CMK (cell line): ENCODE results near the gene RIC1.
"Not testable (repeated sequence)": the region's sequence is repeated elsewhere in the genome, so short reads cannot be mapped to it uniquely, and the experiment has no call there.

Experiments
- DNase-seq: peaks from one replicate; pipeline ENCODE4 v3.0.0-alpha.2; 2010; ENCODE audit warnings: low read depth

RIC1 gene, protein sequence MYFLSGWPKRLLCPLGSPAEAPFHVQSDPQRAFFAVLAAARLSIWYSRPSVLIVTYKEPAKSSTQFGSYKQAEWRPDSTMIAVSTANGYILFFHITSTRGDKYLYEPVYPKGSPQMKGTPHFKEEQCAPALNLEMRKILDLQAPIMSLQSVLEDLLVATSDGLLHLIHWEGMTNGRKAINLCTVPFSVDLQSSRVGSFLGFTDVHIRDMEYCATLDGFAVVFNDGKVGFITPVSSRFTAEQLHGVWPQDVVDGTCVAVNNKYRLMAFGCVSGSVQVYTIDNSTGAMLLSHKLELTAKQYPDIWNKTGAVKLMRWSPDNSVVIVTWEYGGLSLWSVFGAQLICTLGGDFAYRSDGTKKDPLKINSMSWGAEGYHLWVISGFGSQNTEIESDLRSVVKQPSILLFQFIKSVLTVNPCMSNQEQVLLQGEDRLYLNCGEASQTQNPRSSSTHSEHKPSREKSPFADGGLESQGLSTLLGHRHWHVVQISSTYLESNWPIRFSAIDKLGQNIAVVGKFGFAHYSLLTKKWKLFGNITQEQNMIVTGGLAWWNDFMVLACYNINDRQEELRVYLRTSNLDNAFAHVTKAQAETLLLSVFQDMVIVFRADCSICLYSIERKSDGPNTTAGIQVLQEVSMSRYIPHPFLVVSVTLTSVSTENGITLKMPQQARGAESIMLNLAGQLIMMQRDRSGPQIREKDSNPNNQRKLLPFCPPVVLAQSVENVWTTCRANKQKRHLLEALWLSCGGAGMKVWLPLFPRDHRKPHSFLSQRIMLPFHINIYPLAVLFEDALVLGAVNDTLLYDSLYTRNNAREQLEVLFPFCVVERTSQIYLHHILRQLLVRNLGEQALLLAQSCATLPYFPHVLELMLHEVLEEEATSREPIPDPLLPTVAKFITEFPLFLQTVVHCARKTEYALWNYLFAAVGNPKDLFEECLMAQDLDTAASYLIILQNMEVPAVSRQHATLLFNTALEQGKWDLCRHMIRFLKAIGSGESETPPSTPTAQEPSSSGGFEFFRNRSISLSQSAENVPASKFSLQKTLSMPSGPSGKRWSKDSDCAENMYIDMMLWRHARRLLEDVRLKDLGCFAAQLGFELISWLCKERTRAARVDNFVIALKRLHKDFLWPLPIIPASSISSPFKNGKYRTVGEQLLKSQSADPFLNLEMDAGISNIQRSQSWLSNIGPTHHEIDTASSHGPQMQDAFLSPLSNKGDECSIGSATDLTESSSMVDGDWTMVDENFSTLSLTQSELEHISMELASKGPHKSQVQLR (N-terminal part only)

DNA sequence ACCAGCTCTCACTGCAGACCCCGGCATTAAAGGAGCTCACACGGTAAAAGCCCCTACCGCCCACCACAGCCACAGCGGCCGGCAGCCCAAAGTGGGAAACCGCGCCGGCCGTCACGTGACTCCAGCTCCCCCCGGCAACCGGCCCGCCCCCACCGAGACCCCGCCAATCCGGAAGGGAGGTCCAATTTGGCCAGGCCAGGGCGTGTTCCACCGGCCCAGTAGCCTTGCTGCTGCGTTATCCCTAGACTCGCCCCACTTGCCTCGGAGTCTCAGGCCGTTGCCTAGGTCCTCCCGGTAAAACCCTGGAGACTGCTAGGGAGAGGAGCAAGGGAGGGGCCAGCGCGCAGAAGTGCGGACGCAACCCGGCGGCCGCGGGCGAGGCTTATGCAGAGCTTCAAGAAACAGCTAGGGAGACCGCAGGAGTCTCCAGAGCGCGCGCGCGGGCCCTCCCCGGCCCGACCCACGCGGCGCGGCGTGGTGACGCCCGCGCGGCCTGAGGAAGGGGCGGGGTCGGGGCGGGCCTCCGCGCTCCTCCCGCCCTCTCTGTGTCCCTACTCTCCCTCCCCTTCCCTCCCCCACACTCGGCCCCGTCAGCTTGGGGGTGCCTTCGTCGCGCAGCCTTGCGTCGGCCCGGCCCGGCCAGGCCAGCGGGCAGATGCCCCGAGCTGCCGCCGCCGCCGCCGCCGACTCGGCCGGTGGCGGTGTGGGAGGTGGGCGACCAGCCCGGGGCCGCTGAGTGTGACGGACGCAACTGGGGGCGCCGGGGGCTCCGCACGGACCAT lies at the start of gene RIC1:
RIC1 (plus strand) TSS at position 578 of the 782 bp plus-strand sequence; CDS start at position 781, 203 bp downstream.
- peak; percentile 70 for DNase-seq

DNA sequence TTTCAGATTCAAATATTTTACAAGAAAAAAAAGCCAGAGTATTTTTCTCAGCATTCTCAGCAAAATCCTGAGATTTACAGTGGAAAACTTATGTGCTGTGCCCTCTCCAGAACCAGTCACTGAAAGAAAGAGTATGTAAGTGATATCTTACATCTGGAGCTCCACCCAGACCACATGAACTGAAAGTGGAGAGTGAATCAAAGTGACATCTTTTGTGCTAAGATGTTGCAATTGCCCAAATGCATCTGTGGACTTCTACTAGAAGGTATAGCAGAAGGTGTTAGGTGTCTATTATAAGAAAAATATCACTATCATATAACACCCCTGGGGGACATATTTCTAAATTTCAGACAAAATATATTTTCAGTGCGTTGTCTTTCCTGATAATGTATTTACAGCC lies 49.0 kb upstream of the RIC1 start:
- DNase-seq: no peak

DNA sequence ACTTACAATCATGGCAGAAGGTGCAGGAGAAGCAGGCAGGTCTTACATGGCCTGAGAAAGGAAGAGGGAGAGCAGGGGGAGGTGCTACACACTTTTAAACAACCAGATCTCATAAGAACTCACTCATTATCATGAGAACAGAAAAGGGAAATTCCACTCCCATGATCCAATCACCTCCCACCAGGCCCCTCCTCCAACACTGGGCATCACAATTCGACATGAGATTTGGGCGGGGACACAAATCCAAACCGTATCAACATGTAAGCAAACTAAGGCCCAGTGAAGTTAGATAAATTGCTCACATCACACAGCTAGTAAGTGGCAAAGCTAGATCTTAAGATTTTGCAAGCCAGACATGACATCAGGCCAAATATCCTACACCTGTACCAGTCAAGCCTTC lies 48.3 kb upstream of the RIC1 start:
- DNase-seq: no peak

DNA sequence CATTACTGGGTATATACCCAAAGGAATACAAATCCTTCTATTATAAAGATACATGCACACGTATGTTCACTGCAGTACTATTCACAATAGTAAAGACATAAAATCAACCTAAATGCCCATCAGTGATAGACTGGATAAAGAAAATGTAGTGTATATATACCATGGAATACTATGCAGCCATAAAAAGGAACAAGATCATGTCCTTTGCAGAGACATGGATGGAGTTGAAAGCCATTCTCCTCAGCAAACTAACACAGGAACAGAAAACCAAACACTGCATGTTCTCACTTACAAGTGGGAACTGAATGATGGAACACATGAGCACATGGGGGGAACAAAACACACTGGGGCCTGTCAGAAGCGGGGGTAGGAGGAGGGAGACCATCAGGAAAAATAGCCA lies 47.2 kb upstream of the RIC1 start:
- DNase-seq: not testable (repeated sequence)

DNA sequence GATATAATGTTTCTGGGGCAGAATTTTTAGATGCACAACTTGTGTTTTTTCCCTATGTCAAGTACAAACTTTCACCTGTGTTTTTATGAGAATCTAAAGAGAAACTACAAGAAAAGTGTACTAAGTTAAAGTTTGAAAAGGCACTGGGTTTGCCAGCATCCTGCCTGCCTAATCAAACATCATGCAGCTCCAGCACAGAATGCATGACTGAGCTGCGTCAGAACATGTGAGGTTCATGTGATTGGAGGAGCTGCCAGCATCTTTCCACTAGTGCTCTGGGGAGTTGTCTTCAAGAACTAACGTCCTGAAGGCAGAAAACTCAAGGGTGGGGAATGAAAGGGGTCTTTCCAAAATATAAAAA lies 46.1 kb upstream of the RIC1 start:
- DNase-seq: no peak

DNA sequence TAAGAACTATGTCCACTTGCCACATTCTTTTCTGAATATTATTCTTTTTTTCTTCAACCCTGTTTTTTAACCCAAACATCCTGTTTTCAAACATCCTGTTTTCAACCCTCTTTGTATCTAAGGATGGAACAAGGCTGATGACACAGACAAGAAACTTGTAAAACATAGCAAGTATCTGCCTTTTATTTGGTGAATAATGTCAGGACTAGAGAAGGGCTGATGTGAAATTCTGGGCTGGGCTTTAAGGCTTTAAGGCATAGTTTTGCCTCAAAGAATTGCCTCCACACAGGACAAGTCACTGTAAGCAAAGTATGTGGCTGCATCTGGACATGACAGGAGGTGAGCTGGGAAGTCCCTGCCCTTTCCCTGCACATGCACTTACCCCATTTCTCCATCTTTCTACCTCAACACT lies 42.5 kb upstream of the RIC1 start:
- no peak for DNase-seq

DNA sequence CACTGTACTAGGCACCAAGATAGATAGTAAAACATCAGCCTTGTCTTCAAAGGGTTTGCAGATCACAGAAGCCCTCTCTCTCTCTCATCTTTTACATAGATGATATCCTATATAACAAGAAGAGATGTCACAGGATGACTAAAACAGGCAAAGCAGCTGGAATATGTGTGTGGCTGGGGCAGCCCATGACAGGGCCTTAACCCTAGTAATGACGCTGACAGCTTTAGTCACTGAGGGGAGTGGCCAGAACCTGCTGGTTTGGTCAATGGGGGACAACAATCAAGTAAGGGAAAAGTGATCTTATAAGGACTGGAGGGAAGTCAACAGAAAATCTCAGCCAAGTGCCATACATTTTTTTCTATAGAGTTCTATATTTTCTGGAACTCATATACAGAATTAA lies 41.9 kb upstream of the RIC1 start:
- DNase-seq: no peak

DNA sequence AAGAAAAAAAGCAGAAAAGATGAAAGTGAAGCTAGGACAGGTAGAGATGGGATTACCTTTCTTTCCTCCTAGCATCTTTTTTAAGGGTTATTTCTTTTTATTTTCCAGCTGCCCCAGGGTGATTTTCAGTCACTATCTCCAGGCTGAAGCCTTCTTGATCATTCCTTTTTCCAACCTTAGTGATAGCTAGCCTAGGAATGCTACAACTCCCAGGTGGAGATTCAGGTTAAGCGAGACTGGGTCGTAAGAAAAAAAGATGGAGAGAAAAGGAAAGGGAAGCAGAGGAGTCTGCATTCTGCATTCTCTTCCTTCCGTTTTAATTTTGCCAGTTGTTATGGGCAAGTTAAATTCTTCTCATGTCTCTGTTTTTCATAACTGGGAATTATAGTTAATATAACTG lies 36.7 kb upstream of the RIC1 start:
- no peak for DNase-seq

DNA sequence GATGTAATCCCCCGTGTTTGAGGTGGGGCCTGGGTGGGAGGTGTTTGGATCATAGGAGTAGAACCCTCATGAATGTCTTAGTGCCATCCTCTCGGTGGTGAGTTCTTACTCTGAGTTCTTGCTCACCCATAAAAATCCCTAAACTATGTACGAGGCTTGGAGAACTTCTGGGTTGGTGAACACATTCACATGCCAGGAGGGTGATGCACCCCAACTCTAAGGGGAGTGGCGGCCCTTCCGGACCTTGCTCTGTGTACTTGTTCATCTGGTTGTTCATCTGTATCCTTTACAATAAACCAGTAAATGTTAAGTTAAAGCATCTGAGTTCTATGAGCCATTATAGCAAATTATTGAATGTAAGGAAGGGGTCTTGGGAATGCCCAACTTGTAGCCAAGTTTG lies 36.0 kb upstream of the RIC1 start:
- DNase-seq: no peak

DNA sequence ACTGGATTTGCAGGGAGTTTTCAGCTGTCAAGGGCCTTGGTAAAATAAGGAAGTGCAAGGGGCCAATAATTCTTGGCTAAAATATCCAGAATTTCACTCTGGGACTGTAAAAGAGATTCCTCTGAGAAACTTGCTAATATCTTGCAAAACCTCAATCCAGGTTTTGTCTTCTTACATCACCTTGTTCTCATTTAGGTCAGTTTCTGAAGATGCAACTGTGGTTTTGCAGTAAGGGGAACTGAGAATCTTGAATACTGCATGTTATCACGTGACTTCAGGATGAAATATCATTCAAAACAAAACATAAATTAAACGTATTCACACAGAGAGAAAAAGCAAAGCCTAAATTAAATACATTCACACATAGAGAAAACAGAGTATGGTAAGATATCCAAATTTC lies 35.0 kb upstream of the RIC1 start:
- no peak for DNase-seq

DNA sequence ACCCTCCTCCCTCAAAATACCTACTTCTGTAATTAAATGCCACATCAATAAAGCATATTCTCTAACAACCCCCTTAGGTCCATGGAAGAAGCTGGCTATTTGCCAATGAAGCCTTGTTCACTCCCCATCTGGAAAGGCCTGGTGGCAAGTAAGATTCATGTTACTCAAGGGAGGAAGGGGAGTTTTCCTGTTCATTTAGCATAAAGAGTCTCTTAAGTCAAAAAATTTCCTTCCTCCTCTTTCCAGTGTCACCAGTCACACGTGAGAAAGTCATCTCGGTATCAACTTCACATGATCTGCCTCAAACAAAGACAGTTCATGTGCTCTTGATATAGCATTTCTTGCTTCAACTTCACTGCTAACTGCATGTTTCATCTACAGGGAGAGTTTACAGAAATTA lies 32.7 kb upstream of the RIC1 start:
- no peak for DNase-seq

DNA sequence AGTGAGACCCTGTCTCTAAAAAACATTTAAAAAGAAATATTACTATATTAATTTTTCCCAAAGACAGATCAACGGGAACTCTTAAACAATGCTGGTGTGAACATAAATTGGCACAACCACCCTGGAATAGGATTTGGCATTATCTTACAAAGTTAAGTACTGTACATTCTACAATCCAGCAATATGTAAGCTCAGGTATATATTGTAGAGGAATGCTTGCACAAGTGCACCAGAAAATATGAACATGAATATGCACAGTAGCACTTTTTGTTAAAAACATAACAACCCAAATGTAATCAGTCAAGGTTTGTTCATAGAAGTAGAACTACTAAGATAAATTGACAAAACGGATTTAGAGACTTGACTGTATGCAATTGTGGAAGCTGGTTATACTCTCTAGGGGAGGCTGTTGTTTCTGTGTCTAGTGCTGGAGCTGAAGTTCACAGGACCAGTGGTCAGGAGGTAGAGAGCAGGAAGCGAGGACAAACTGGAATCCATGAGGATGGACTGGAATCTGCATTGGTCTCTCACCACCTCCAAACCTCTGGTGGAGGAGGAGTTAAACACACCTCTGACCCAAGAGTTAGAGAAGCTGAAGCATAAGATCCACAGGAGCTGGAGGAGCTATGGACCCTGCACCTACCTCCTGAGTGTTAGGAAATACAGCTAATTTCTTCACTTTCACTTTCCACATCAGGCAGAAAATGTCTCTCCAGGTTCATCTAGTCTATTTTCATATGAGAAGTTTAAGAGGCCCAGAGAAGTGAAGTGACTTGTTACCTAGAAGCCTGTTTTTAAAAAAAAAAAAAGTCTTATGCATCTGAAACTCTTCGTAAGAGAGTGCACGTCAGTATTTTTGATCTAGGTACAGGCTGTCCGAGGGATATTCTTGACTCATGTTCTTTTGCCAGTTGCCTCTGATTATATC lies 20.3 kb upstream of the RIC1 start:
- no peak for DNase-seq

DNA sequence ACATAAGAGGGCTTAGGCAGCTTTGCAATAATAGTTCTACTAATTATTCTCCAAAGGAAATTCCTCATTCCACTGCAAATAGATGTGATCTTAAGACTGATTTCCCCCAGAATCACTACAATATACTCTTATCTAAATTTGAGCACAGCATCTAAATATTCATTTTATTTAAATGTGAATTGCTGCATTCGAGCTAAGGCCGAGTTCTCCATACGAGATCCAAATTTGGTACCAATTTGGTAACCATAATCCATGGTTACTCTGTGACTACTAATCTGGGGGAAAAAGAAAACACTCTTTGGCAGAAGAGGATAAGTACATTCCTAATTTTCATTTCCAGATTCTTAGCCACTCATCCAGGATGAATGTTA lies 19.7 kb upstream of the RIC1 start:
- no peak for DNase-seq

DNA sequence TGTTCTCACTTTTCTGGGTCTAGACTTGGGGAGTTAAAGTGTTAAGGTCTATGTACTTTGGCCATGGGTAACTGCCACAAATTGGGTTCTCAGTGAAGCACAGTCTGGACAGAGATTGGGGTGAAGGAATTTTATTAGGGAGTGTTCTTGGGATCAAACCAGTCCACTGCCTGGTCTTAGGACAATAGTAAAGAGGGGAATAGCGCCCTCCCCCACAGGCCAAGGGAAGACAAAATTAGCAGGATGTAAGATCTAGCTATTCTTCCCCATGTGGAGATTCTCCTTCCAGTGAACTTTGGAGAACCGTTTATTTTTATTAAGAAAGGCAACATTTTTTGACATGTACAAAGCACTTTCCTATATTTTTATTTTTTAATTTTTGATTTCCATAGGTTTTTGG lies 18.4 kb upstream of the RIC1 start:
- DNase-seq: no peak

DNA sequence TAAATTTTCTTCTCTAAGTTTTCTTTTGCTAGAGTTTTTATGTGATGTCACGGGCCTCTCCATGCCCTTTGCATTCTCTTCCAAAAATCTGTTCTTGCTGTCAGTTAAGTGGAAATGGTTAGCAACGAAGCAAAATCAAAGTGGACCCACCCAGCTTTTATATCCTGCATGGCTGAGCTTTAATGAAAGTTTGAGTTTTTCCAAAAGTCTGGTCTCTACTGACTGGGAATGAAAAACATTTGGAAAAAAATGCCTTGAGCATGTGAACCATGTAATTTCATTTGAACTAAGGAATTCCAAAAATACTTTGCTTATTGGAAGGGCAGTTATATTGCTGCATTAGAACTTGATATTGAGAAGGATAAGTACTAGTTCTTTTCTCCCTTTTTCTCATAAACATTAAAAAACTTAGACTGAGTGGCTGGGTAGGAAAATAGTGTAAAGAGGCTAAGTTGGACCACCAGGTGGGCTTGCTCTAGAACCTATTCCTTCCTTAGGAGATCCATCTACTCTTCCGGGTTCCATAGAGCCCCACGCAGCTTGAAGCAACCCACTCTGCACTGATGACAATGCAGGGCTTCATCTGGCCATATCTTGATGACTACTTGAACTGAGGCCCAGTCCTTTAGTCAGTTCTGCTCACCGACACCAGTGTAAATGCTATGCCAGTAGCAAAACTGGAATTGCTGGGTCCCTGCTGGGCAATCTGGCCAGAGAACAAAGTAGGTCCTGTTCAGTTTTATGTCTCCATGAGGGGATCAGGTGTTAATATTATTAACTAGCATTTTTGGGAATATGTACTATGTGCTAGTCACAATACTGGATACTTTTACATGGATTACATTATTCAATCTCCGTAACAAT lies 17.4 kb upstream of the RIC1 start:
- DNase-seq: no peak

DNA sequence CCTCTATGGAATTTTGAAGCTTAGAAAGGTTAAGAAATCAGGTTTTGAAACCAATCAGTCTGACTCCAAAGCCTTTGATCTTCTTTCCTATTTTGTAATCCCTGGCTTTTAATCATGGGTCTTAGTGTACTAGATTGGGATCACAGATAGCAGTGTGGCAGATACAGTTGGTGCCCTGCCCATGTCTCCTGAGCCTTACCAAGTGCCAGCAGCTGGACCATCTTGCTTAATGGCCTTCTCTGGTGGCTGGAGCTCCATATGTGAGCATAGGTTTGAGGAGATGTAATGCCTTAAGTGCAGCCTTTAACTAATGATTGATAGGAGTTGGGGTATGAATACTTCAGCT lies 16.7 kb upstream of the RIC1 start:
- DNase-seq: no peak

DNA sequence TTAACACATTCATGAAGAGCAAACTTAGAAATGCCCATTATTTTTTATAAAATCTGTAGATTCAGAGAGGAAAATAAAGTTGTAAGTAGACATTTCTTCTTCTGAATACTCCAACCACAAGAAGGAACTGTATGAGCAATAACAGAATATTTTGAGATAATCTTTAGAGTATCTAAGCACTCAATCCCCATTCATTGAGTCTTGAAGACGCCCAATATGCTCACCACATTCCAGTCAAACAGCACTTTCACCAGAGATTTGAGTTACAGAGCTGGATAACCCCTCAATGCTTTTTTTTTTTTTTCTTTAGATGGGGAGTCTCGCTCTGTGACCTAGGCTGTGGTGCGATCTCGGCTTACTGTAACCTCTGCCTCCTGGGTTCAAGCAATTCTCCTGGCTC lies 14.7 kb upstream of the RIC1 start:
- DNase-seq: no peak

DNA sequence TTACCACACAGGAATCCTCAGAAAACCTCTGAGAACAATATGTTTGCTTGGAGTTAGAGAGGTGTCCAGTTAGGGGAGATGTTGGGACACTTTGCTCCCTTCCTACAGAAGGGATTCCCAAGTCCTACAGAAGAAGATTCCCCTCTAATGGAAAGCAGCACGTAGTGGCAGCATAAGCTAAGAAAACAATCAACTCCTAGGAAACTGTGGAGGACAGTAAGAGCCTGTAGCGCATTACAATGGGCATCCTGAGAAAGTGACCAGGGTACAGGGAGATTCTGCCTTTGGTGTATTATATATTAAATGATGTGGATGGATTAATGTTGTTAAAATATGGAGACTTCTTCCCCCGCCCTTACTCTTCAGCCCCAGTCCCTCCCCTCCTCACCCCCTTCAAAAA lies 13.9 kb upstream of the RIC1 start:
- no peak for DNase-seq

DNA sequence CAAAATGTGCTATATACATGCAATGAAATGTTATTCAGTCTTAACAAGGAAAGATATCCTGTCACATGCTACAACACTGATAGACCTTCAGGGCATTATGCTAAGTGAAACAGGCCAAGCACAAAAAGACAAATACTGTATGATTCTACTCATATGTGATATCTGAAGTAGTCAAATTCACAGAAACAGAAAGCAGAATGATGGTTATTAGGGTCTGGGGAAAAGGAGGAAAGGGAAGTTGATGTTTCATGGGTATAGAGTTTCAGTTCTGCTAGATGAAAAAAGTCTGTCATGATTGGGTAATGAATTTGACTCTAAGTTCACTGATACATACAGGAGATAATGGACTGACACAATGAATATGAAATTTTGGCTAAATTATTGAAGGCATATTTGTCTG lies 11.2 kb upstream of the RIC1 start:
- no peak for DNase-seq

DNA sequence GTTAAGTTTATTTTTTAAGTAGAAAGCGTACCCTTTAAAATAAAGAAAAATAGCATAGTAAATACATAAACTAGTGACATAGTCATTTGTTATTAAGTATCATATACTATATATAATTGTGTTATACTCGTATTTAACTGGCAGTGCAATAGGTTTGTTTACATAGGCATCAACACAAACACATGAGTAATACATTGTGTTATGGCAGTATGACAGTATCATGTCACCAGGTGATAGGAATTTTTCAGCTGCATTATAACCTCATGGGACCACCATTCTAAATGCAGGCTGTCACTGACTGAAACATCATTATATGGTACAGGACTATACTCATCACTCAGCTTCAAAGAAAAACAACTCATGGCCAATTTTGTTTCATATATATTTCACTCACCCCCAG lies 8.4 kb upstream of the RIC1 start:
- no peak for DNase-seq
